ENCODE data around the gene ZNF154.
A peak's percentile ranks its signal among the peaks of the same experiment; 100 is the strongest.

Gene ZNF154

GRCh38 chr19:57672466-57672865 lies 36.5 kb downstream of the ZNF154 start:
- no peak for DNase-seq

GRCh38 chr19:57671124-57671895 lies 37.7 kb downstream of the ZNF154 start:
- no peak for DNase-seq

GRCh38 chr19:57668635-57669034 lies 40.4 kb downstream of the ZNF154 start, which contains the start of gene ZSCAN4:
Gene ZSCAN4 (plus strand): TSS chr19:57668935. CDS start chr19:57676146, 7,211 bp downstream.
- no peak for DNase-seq

DNA sequence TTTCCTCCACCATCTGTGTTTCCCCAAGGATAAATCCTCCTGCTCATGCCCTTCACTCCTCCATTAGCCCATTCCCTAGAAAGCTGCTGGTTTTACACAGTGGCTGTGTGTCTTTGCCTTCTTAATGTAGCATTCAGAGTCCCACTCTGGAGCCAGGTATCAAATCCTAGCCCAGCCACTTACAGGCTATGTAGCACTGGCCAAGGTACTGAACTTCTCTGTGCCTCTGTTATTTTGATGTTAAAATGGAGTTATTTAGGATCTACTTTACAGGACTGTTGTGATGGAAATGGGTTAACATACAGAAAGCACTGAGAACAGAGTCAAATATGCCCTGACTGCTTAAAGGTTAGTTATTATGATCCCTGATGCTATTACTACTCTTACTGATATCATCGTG lies 41.8 kb downstream of the ZNF154 start:
- DNase-seq, result no peak

DNA sequence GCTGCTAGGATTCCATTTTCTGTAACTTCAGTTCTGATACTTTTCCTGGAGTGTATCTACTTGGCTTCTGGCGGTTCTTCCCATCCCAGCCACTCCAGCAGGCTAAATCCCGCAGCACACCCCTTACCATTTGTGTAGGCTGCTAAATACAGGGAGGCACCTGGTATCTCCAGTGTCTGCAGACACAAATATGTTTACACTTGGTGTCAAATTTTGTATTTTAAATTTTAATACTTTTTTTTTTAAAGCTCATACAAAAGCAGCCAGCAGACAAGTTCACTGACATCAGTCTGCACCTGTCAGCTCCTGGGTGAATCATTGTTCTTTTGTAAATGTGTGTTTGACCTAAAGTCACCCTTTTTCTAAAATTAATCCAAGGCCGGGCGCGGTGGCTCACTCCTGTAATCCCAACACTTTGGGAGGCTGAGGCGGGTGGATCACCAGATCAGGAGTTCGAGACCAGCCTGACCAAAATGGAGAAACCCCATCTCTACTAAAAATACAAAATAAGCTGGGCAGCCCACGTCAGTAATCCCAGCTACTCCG lies 43.7 kb downstream of the ZNF154 start:
- DNase-seq, result no peak

GRCh38 chr19:57664269-57665127 lies 44.5 kb downstream of the ZNF154 start:
- peak; percentile 72 for DNase-seq

DNA sequence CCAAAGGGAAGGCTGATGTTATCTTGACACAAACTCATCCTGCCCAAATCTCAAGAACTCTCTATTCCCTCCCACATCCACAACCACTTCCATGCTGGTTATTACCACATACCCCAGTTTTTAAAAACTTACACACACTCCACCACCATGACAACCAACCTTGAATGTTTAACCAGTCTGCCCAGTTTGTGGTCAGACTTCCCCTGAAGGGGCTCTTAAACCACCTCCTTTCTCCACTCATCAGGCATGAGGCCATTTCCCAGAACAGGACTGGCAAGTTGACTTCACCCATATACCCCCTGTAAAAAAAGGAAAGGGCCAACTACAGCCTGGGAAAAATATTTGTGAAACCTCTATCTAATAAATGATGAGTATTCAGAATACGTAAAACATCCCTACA lies 52.7 kb downstream of the ZNF154 start:
- no peak for DNase-seq

DNA sequence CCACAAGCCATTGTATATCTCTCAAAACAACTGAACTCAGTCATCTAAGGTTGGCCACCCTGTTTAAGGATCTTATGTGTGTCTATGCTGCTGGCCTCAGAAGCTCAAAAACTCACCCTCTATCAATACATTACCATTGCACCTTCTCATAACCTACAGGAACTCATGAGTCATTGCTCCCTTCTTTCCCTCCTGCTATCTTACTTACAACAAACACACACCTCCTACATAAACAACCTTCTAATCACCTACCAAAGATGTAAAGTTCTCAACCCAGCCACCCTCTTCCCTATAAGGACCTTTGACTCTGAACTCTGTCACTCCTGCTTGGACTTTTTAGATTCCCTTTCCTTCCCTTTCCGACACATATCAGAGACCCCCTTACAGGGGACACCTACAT lies 53.6 kb downstream of the ZNF154 start:
- no peak for DNase-seq

DNA sequence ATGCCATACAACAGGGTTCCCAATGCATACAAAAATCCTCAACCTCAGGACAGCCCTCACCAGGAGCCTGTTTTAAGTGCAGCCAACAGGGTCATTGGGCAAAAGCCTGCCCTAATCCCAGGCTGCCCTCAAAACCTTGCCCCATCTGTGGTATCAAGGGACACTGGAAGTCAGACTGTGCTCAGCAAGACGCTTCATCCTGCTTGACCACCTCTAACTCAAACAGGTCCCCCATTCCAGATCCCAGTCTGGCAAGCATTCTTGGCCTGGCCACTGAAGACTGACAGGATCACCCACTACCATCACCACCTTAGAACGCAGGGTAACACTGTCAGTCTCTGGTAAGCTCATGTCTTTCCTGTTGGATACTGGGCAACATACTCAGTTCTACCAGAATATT lies 55.3 kb downstream of the ZNF154 start:
- DNase-seq, result no peak

- DNase-seq, result no peak
Observed at GRCh38 chr19:57651654-57651996, 57.4 kb downstream of the ZNF154 start.

DNA sequence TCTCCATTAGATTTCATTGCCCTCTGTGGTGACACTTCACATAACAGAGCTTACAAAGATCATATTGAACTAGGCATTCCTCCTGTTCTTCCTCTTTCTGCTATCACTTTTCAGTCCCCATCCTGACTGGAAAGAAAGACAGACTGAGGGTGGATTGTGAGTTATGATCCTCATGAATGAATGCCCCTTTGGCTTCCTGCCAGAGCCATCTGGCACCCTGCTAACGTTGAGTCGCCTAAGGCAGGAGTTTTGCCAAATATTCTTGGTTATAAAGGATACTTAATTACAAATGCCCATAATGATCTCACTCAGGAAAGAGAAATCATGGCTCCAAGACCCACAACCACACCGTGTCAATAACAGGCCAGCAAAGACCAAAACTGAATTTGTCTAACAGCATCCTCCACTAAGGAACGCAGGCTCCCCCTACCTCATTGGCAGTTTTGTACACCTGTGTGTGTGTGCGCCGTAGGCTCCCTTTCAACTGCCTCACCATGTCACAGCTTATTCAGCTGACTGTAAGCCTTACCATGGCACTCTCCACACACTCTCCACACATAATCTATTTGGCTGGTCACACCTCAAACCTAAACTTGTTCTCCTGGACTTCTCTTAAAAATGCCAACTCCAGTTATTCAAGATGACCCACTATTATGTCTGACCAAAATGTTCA lies 60.5 kb downstream of the ZNF154 start:
- peak; percentile 66 for DNase-seq

Measured in NCI-H446 treated with DMSO at 0.1 percent for 48 hours (cell line).